K562 (cell line): ENCODE measurements around the gene MMS19. TPM values are rescaled to one million over a fixed set of nuclear protein-coding genes. Genes with fewer than 3 reads are reported as not detected.

ENCODE experiments used
- ATAC-seq: fragments of 200-7000 bp; cut with Tn5 transposase; 3 replicates; pipeline ENCODE4 v1.9.1; 2020; ENCODE audit warnings: moderate library complexity
- BruUV-seq: library from RNA; stranded (reverse); fragments of 400-500 nt; replicated peaks from 2 replicates; lab custom pipeline; 2021; lab: Mats Ljungman, UMichigan
- CTCF ChIA-PET: fragments of 300-600 bp; formaldehyde crosslinking; extraction: SDS; loops from one replicate; lab custom pipeline; 2021; ENCODE audit warnings: low intra/inter-chr PET ratio; lab: Yijun Ruan, JAX
- POLR2A ChIA-PET: fragments of 300-600, 350-650 bp; sonication (Branson Sonifier 250); formaldehyde crosslinking; extraction: SDS; loops from one replicate; lab custom pipeline; 2021; ENCODE audit warnings: antibody characterized with exemption, inconsistent platforms; lab: Yijun Ruan, JAX
- DNase-seq, 4 experiments: peaks; one replicate each; pipeline versions ENCODE4 v3.0.0 to v3.0.0-alpha.2; 2011 to 2018; ENCODE audit warnings: low spot score in 3 of 4, mixed read lengths in 3 of 4; ENCODE audit errors: extremely low read depth in 1 of 4
- FAIRE-seq: peaks from 2 replicates; lab custom pipeline; 2011; peaks lifted over from hg19 to GRCh38; lab: Jason Lieb, UNC
- H2AFZ ChIP-seq: 2 replicates; pipeline ENCODE4 v1.6.0; 2011; ENCODE audit warnings: low read depth, low read length, control low read depth, inconsistent platforms
- H3K27ac ChIP-seq: fragments of 200-600 bp; 3 replicates; pipeline ENCODE4 v1.8.0; 2011; ENCODE audit warnings: low read depth, mild to moderate bottlenecking, control low read depth, inconsistent platforms, low read length, moderate library complexity, mixed read lengths; ENCODE audit errors: extremely low read depth
- H3K27me3 ChIP-seq, 2 experiments: fragments of 300-600 bp in 1 of 2; 2 replicates in 1 of 2; 3 replicates in 1 of 2; pipeline versions ENCODE4 v1.6.0 to v1.8.0; 2011; ENCODE audit warnings: inconsistent platforms in 2 of 2, low read length in 2 of 2, mild to moderate bottlenecking in 1 of 2, mixed read lengths in 1 of 2, moderate library complexity in 1 of 2; ENCODE audit not compliant: control insufficient read depth in 2 of 2, insufficient read depth in 2 of 2
- H3K36me3 ChIP-seq: fragments of 300-600 bp; 3 replicates; pipeline ENCODE4 v1.8.0; 2011; ENCODE audit warnings: mild to moderate bottlenecking, low read length, inconsistent platforms; ENCODE audit not compliant: control insufficient read depth, insufficient read depth
- H3K4me1 ChIP-seq, 2 experiments: fragments of 200-600 bp in 1 of 2; replicated peaks in 1 of 2; 2 replicates in 1 of 2; 3 replicates in 1 of 2; pipeline versions ENCODE4 v1.5.1 to v1.8.0; 2011; ENCODE audit warnings: inconsistent platforms in 2 of 2, low read length in 2 of 2, mild to moderate bottlenecking in 1 of 2, mixed read lengths in 1 of 2, moderate library complexity in 1 of 2; ENCODE audit not compliant: control insufficient read depth in 2 of 2, insufficient read depth in 2 of 2
- H3K4me2 ChIP-seq: 2 replicates; pipeline ENCODE4 v1.6.1; 2011; ENCODE audit warnings: low read length, control low read depth, inconsistent platforms, mixed read lengths; ENCODE audit not compliant: insufficient read depth
- H3K4me3 ChIP-seq: fragments of 200-600 bp; sonication (generic), shearing (Covaris generic); 2 replicates; pipeline ENCODE4 v1.5.1; 2016; ENCODE audit warnings: control low read depth, inconsistent platforms
- H3K79me2 ChIP-seq: fragments of 200-600 bp; 3 replicates; pipeline ENCODE4 v1.8.0; 2011; ENCODE audit warnings: low read length, inconsistent platforms; ENCODE audit not compliant: control insufficient read depth, insufficient read depth
- H3K9ac ChIP-seq, 2 experiments: 2 replicates each; pipeline versions ENCODE4 v1.6.0 to v1.6.1; 2011; ENCODE audit warnings: low read depth in 2 of 2, low read length in 2 of 2, control low read depth in 1 of 2, inconsistent platforms in 1 of 2, mild to moderate bottlenecking in 1 of 2, mixed read lengths in 1 of 2; ENCODE audit not compliant: insufficient read depth in 1 of 2
- H3K9me1 ChIP-seq: one replicate; pipeline ENCODE4 v1.6.0; 2011; ENCODE audit warnings: inconsistent platforms, mild to moderate bottlenecking, low read length, moderate library complexity; ENCODE audit not compliant: control insufficient read depth, insufficient read depth
- H3K9me3 ChIP-seq: replicated peaks from 2 replicates; pipeline ENCODE4 v1.5.1; 2011; ENCODE audit warnings: low read depth, low read length, inconsistent platforms; ENCODE audit not compliant: control insufficient read depth, insufficient read depth
- H4K20me1 ChIP-seq: replicated peaks from 2 replicates; pipeline ENCODE4 v1.6.1; 2011; ENCODE audit warnings: low read length, inconsistent platforms, mixed read lengths; ENCODE audit not compliant: control insufficient read depth, insufficient read depth
- ARNT ChIP-seq, 2 experiments: fragments of 450-650 bp; IDR thresholded peaks; 2 replicates each; pipeline ENCODE4 v1.6.1; 2016; ENCODE audit warnings: mild to moderate bottlenecking in 1 of 2
- LARP7 ChIP-seq: fragments of 450-650 bp; IDR thresholded peaks from 2 replicates; pipeline ENCODE4 v1.6.1; 2016
- MAFK ChIP-seq: IDR thresholded peaks from 2 replicates; pipeline ENCODE4 v1.6.1; 2011; ENCODE audit warnings: low read length, improper control_type of control experiment
- NUFIP1 ChIP-seq: fragments of 450-650 bp; IDR thresholded peaks from 2 replicates; pipeline ENCODE4 v1.6.1; 2018; ENCODE audit not compliant: partially characterized antibody
- POLR3G ChIP-seq: IDR thresholded peaks from 2 replicates; pipeline ENCODE4 v1.6.1; 2011; ENCODE audit not compliant: insufficient read length, insufficient replicate concordance; ENCODE audit errors: extremely low read depth
- RBBP5 ChIP-seq: fragments of 200-600 bp; sonication (generic); IDR thresholded peaks from 2 replicates; pipeline ENCODE4 v1.6.1; 2012; ENCODE audit warnings: borderline replicate concordance, mild to moderate bottlenecking, low read length, control low read depth, inconsistent platforms; ENCODE audit not compliant: insufficient read depth, poor library complexity, severe bottlenecking
- SETDB1 ChIP-seq: IDR thresholded peaks from one replicate; pipeline ENCODE4 v1.6.1; 2012; ENCODE audit warnings: low read length, control low read depth, inconsistent platforms
- TCF7L2 ChIP-seq: fragments of 150-350 bp; IDR thresholded peaks from 2 replicates; pipeline ENCODE4 v1.6.1; 2016; ENCODE audit warnings: low read depth, mild to moderate bottlenecking, low read length, moderate library complexity
- TEAD4 ChIP-seq, 2 experiments: sonication (generic) in 1 of 2; formaldehyde crosslinking in 1 of 2; IDR thresholded peaks; 2 replicates each; pipeline versions ENCODE4 v1.6.1 to v1.8.0; 2012 to 2022; ENCODE audit warnings: borderline replicate concordance in 1 of 2, inconsistent platforms in 1 of 2, low read length in 1 of 2, mild to moderate bottlenecking in 1 of 2, missing genetic modification reagents in 1 of 2
- ZC3H8 ChIP-seq: fragments of 450-650 bp; IDR thresholded peaks from 2 replicates; pipeline ENCODE4 v1.6.1; 2017
- ZEB2 ChIP-seq: fragments of 450-650 bp; IDR thresholded peaks from 2 replicates; pipeline ENCODE4 v1.6.1; 2016
- ZNF224 ChIP-seq: sonication (generic); formaldehyde crosslinking; IDR thresholded peaks from 2 replicates; pipeline ENCODE4 v1.8.0; 2022; ENCODE audit warnings: mild to moderate bottlenecking, missing genetic modification reagents
- ZNF23 ChIP-seq: fragments of 250-450 bp; sonication (Bioruptor Pico); IDR thresholded peaks from 2 replicates; pipeline ENCODE4 v1.4.0; 2020; ENCODE audit warnings: mild to moderate bottlenecking
- ZNF584 ChIP-seq: fragments of 200-800 bp; sonication (Bioruptor generic); IDR thresholded peaks from 2 replicates; pipeline ENCODE4 v1.6.1; 2016; ENCODE audit warnings: low read depth, mild to moderate bottlenecking, missing genetic modification characterization, missing compliant biosample characterization
- ZNF644 ChIP-seq: fragments of 200-800 bp; sonication (Bioruptor generic); IDR thresholded peaks from 2 replicates; pipeline ENCODE4 v1.6.1; 2016; ENCODE audit warnings: low read depth, missing genetic modification characterization, missing compliant biosample characterization
- ZSCAN32 ChIP-seq: fragments of 450-650 bp; formaldehyde crosslinking; IDR thresholded peaks from 2 replicates; pipeline ENCODE4 v1.4.0; 2020; ENCODE audit warnings: mild to moderate bottlenecking, moderate library complexity
- WGBS: fragments of 100-300 bp; shearing (Covaris generic); methylation state at CpG from one replicate; pipeline ENCODE4 v1.1.6; 2016; ENCODE audit warnings: low coverage, mixed read lengths; ENCODE audit not compliant: insufficient coverage; ENCODE audit errors: missing lambda C conversion rate; 5-methylcytosine and 5-hydroxymethylcytosine counted together
- in situ Hi-C: fragments of 300-500 bp; cut with MboI; formaldehyde crosslinking; loops from 4 replicates; pipeline ENCODE4 v1.15.0; 2018; ENCODE audit warnings: inconsistent platforms, mixed read lengths
- intact Hi-C: fragments of 100-400 bp; cut with micrococcal nuclease; formaldehyde crosslinking; loops from 2 replicates; pipeline ENCODE4 v1.14.2; 2022
- polyA plus RNA-seq, 8 experiments: library from polyadenylated mRNA; depleted of rRNA in 4 of 8; stranded (reverse) in 5 of 8; unstranded in 3 of 8; fragments of >200 nt; fragmentation: Nextera tagmentation in 2 of 8; fragmentation: Illumina TruSeq in 1 of 8; extraction: Ambion mirVana in 2 of 8; extraction: Trizol in 1 of 8; gene quantifications; 2 replicates each; pipeline versions ENCODE4 v1.2.1 to v1.2.3, GENCODE V29; 2011 to 2014; ENCODE audit warnings: inconsistent platforms in 1 of 8, missing spikeins in 1 of 8
- total RNA-seq, 7 experiments: library from RNA; depleted of rRNA in 6 of 7; stranded (reverse); fragments of >200 nt in 6 of 7; fragmentation: Illumina TruSeq in 2 of 7; extraction: Trizol in 2 of 7; gene quantifications; 2 replicates each; pipeline versions ENCODE4 v1.2.1 to v1.2.3, GENCODE V29; 2011 to 2021; ENCODE audit warnings: low replicate concordance in 1 of 7

Gene MMS19
- total and polyA plus RNA-seq, 9 of the 15 experiments (the other 6 are each of a cell fraction or from before 2014, with no cell fraction given) = 40.1 to 110 (median 62.9) TPM

DNA sequence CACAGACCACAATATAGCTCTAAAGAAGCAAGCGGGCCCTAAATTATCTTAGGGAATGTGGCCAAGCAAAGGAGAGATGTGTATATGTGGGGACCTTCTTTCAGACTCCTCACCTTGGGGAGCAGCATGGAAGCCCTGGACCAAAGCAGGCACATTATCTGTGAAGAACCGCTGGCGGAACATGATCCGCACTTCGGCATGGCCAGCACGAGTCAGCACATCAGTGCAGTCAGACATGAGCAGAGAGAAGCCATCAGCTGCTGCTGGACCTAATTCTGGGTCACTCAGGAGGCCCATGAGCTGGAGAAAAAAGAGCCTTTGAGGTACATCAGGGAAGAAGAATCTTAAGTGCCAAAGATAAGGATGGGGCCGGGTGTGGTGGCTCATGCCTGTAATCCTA lies 38.3 kb downstream of the MMS19 start:
- Histone ChIP-seq H2AFZ (no peak overlapping the region), H3K4me2 (no peak overlapping the region), H3K4me1 (no peaks in the 10 kb centered on the region; a peak in 1 of 5 replicates), H3K36me3 (peaks cover 91% of the 10 kb centered on the region), H3K9ac (no peak overlapping the region), H3K79me2 (no peaks in the 10 kb centered on the region), H3K27me3 (no peaks in the 10 kb centered on the region), H4K20me1 (no peaks in the 10 kb centered on the region), H3K27ac (no peak overlapping the region), H3K9me3 (no peaks in the 10 kb centered on the region), H3K4me3 (no peak overlapping the region), H3K9me1 (no peaks in the 10 kb centered on the region)
- FAIRE-seq = no peak
- no peak for TF ChIP-seq ZNF644 (tag)
- no peak for TF ChIP-seq TCF7L2
- TF ChIP-seq ZNF23 (CRISPR knock-in tag) = no peak
- TF ChIP-seq ZC3H8 = no peak
- TF ChIP-seq MAFK = no peak
- no peak for TF ChIP-seq ZNF224
- no peak for TF ChIP-seq ZSCAN32 (CRISPR knock-in tag)
- TF ChIP-seq TEAD4 (IDR thresholded peaks at IDR 0.05; ENCODE audit: low read length) = no peak
- TF ChIP-seq TEAD4 (CRISPR knock-in tag; IDR thresholded peaks at IDR 0.05; ENCODE audit: borderline replicate concordance) = no peak
- no peak for TF ChIP-seq ZEB2
- no peak for TF ChIP-seq ZNF584 (CRISPR knock-in tag)
- no peak for TF ChIP-seq RBBP5
- TF ChIP-seq LARP7 = no peak
- no peak for TF ChIP-seq SETDB1
- no peak for TF ChIP-seq ARNT (IDR thresholded peaks at IDR 0.05)
- TF ChIP-seq NUFIP1 = no peak
- TF ChIP-seq POLR3G = no peak
- intact Hi-C loops = loop anchor here (5.0 kb wide), 1 partner anchor 92 kb away; no protein-coding TSS in a partner anchor
- in situ Hi-C loops = loop anchor here (5.0 kb wide), 1 partner anchor 152 kb away; no protein-coding TSS in a partner anchor
- ATAC-seq = no peak
- POLR2A ChIA-PET = interaction anchor here (0.6 kb wide), 1 partner anchor 31 kb away, joined by 3 read pairs; no protein-coding TSS in a partner anchor
- WGBS = 89% methylated on average over 7 of the region's 7 CpGs
- CTCF ChIA-PET = no interaction called here
- DNase-seq = no peak
- no TSS peak for BruUV-seq
